Duodenal mucosa (tissue), 2 donors: ENCODE measurements around the gene FLT3LG.
A peak's percentile ranks its signal among the peaks of the same experiment; 100 is the strongest.

Source experiments
- H3K27ac ChIP-seq: one replicate; pipeline ENCODE4 v1.7.0; 2013; ENCODE audit warnings: low read depth, low read length
- H3K27me3 ChIP-seq, 2 donors: one replicate each; pipeline ENCODE4 v1.7.0; 2013; ENCODE audit warnings: low read length in 2 of 2, control low read depth in 1 of 2; ENCODE audit not compliant: insufficient read depth in 2 of 2, control insufficient read depth in 1 of 2
- H3K36me3 ChIP-seq, 2 donors: one replicate each; pipeline ENCODE4 v1.7.0; 2013; ENCODE audit warnings: low read length in 2 of 2, control low read depth in 1 of 2; ENCODE audit not compliant: insufficient read depth in 2 of 2, control insufficient read depth in 1 of 2
- H3K4me1 ChIP-seq, 2 donors: one replicate each; pipeline ENCODE4 v1.7.0; 2013; ENCODE audit warnings: low read length in 2 of 2, control low read depth in 1 of 2; ENCODE audit not compliant: insufficient read depth in 2 of 2, control insufficient read depth in 1 of 2
- H3K4me3 ChIP-seq, 2 donors: one replicate each; pipeline ENCODE4 v1.7.0; 2013; ENCODE audit warnings: low read length in 2 of 2, low read depth in 1 of 2
- H3K9ac ChIP-seq, 2 donors: one replicate each; pipeline ENCODE4 v1.7.0; 2013; ENCODE audit warnings: low read length in 2 of 2, low read depth in 1 of 2
- H3K9me3 ChIP-seq, 2 donors: one replicate each; pipeline ENCODE4 v1.7.0; 2013; ENCODE audit warnings: low read length in 2 of 2, control low read depth in 1 of 2; ENCODE audit not compliant: control insufficient read depth in 1 of 2

FLT3LG gene

GRCh38 chr19:49533551-49534488 is 59.8 kb downstream of the FLT3LG start:
- peak overlapping the region; percentile 58 to 68 for H3K4me3 ChIP-seq

GRCh38 chr19:49534632-49535385 is 60.8 kb downstream of the FLT3LG start:
- no peaks in the 10 kb centered on the region for H3K27me3 ChIP-seq
- no peak overlapping the region for H3K27ac ChIP-seq
- peaks cover 0 to 12% of the 10 kb centered on the region in 2 donors for H3K4me1 ChIP-seq
- peaks cover 14 to 53% of the 10 kb centered on the region in 2 donors for H3K36me3 ChIP-seq
- H3K4me3 ChIP-seq, result peak overlapping the region in 1 of 2 donors; percentile 68
- H3K9ac ChIP-seq, result no peak overlapping the region
- H3K9me3 ChIP-seq, result no peaks in the 10 kb centered on the region

More at GRCh38 chr19:49533551-49534488, 59.8 kb downstream of the FLT3LG start:
- no peak overlapping the region for H3K27ac ChIP-seq
- H3K9ac ChIP-seq, result peak overlapping the region in 1 of 2 donors; percentile 25
- H3K36me3 ChIP-seq, result peaks cover 12 to 53% of the 10 kb centered on the region in 2 donors
- H3K27me3 ChIP-seq, result no peaks in the 10 kb centered on the region
- peaks cover under 1 to 12% of the 10 kb centered on the region in 2 donors for H3K4me1 ChIP-seq
- H3K9me3 ChIP-seq, result no peaks in the 10 kb centered on the region
